GM18907 (cell line): ENCODE data around the gene IGF2.

ENCODE experiments used
- ATAC-seq: cut with Tn5 transposase; IDR thresholded peaks from one replicate; pipeline ENCODE4 v1.9.1; 2021; ENCODE audit warnings: mild to moderate bottlenecking, moderate library complexity; ENCODE audit not compliant: unreplicated experiment

Gene IGF2

DNA sequence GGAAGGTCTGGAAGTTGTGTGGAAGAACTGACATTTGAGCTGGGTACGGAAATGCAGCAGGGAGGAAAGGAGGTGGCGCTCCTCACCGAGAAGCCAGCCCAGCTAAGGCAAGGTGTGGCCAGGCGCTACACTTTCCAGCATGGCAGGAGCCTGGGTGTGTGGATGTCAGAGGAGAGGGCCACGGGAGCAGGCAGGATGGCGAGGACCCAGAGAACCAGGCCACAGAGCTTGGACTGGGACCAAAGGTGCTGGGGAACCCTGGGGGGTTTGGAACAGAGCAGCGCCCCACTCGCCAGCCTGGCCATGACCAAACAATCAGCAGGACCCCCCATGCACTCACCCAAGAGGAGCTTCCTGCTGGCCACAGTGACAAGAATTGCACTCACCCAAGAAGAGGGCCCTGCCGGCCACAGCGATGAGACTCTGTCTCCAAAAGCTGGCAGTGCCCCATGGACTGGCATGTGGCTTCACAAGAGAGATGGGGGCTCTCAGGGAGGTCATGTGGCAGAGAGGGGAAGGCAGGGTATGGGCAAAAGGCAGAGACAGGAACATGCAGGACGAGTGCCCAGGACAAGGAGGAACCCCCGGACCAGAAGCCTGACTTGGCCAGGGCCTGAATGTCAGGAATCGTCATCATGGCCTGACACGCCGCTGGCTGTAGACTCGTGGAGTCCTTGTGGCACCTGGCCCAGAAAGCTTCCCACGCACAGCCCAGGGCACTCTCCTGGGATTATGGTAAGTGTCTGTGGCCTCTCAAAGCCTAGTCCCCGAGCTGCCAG, 45.4 kb downstream of the IGF2 start:
- ATAC-seq: no peak

DNA sequence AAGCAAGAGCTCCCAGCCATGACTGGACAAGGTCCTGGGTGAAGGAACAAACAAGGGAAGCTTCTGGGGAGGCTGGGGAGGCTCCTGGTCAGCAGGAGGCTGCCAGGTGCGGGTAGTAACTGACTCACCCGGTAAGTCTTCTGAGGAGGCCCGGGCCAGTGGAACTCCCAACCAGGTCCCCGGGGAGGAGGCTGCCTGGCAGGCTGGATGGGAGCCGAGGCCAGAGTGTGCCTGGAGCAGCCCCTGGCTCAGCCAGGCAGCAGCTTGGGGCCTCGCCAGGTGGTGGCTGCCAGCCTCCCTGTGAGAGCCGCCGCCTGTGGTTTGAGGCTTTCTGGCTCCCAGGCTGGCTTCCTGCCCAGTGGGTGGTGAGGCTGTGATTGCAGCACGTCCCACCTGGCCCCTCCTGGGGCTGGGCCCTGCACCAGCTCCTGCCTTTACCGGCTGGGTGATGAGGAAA, 46.2 kb downstream of the IGF2 start:
- ATAC-seq: no peak

DNA sequence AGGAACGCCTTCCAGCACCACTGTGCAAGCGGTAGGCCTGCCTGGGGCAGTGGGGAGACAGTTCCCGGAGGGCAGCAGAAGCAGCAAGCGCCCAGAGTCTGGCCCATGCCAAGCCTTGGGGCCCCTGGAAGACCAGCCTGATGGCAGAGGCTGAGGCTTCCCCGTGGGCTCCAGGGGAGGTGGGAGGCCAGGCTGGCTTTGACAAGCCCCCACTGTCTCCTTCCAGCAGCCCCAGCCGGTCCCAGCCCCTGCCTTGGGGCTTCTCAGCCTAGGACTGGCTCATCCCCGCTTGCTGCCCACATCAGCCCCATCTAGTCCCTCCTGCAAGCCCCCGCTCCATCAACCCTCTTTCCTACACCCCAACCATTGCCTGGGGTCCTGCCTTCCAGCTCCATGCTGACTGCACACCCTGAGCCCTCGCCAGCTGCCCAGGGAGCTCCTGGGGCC, 46.7 kb downstream of the IGF2 start:
- no peak for ATAC-seq

DNA sequence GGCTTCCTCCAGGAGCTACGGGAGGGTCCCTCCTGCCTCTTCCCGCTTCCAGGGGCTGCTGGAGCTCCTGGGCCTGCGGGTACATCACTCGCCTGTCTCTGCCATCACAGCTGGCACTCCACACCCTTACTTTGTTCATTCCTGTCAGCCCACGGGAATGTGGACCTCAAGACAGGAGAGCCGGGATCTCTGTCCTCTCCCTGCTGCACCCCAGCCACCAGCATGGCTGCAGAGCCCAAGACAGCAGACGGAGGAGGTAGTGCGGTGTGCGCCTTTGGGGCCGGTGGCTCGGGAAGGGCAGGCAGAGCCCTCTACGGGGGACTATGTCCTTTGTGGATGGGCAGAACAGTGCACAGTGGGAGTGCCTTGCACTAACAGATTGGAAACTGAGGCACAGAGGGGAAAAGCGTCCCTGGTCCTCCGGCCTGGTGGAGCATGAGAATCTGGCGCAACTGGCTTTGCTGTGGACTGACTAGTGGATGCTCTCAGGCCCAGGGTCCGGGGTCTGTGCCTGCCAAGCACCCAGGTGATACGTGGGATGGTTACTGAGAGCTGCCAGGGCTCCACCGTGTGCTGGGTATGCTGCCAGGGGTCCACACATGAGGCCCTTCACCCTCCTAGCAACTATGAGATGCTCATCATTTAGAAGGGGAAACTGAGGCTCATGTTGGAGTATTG, 47.3 kb downstream of the IGF2 start:
- ATAC-seq: no peak

DNA sequence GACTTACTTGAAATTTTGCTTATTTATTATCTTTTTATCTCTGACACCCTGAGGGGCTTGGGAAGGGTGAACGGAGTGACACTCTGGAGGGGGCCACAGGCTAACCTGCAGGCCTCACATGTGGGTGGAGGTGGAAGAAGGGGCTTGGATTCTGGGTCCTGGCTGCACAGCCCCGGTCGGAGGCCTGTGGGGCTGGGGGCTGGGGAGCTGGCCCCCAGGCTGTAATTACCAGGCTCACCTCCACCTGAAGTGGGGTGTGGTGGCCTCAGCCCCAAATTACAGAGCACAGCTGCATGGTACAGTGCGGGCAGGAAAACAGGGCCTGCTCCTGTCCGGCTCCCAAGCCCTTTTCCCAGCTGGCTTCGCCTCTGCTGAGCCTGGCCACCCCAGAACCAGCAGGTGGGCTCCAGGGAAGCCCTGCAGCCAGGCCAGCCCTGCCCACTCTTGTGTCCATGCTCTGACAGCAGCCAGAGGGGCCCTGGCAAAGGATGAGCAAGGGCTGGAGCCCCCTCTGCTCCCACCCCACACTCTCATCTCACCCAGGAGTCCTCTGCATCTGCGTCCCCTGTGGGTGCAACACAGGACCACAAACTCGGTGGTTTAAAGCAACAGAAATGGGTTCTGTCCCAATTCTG, 48.0 kb downstream of the IGF2 start:
- ATAC-seq: no peak

DNA sequence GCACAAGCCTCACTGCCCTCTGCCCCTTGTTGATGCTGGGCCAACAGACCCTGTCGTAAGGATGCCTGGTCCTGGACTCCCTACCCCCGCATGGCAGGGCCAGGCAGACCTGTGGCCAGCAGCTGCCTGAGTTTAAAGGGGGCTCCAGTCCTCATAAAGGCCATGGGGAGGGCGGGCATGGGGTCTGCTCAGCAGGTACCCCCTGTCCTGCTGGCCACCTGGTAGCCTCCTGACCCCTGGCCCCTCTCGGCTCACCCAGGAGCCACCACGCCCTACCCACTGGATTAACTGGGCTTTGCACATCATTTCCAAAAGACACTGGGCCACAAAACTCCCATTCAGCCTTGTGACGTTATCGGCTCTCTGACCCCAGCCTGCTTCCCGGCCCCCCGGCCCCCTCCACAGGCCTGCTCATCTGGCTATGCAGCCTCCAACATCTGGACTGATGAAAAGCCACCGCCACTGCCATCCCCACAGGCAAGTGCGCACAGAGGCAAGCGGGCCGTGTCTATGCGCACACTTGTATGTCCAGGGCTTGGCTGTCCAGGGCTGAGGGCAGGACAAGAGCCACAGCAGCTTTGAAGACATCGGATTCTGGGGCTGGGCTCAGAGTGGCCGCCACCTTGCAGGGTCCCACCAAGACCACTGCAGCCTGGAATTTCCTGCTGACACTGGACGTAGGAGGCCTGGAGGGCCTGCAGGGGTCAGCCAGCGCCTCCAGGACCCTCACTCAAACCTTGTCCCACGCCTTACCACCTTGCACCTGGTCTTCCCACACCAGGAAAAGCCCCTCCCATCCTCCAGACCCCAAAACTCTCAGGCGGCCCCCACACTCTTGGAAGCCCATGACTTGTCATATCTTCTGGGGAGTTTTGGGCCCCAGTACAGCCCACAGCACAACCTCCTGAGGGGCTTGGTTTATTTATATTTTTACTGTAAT, 48.7 kb downstream of the IGF2 start:
- ATAC-seq: no peak

DNA sequence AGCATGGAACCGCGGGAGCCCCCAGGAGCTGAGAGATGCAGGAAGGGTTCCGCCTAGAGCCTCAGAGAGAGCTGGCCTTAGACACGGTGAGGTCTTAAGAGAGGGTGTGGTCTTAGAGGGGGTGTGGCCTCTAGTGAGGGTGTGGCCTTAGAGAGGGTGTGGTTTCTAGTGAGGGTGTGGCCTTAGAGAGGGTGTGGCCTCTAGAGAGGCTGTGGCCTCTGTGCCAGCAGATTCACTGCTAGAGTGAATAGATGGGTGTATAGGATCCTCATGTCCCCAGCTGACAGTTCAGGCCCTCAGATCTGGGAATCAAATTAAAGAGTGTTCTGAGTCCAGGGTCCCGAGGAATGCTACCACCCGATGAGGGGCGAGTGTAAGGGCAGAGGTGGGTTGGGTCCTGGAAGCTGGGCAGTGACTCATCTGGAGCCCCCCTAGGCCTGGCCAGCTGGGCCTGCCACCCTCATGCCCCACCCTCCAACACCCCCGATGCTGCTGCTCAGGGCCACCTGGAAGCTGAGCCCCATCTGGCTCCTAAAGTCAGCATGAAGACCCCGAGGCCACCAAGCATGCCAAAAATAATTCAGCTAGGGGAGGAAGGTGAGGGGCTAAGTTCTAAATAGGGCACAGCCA, 49.5 kb downstream of the IGF2 start:
- no peak for ATAC-seq

DNA sequence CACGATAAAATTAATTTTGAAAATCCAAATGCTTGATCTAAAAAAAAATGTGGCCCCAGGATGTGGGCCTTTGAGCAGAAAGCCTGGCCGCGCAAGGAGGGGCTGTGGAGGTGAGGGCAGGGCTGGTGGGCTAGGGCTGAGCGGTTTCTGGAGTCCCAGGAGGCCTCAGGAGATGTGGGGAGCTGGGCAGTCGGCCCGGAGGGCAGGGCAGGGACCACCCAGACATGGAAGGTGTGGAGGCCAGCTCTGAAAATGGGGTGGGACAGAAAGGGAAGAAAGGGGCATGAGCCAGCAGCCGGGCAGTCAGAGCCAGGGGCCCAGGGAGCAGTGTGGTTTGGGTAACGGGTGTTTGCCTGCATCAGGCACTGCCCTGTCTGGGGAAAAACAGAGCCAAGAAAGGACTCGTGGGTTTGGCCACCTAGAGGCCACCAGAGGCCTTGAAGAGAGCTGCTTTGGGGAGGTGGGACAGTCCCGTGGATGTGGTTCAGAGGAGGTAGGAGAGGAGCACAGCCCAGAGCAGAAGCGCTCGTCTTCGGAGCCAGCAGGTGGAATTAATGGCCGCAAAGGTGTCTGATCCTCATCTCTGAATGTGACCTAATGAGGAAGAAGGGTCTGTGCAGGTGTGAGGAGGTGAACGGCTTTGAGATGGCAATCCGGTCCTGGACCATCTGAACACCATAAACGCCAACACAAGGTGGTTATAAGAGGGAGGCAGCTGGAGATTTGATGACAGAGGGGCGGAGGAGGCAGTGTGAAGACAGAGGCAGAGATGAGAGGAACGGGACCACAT, 50.2 kb downstream of the IGF2 start:
- no peak for ATAC-seq

DNA sequence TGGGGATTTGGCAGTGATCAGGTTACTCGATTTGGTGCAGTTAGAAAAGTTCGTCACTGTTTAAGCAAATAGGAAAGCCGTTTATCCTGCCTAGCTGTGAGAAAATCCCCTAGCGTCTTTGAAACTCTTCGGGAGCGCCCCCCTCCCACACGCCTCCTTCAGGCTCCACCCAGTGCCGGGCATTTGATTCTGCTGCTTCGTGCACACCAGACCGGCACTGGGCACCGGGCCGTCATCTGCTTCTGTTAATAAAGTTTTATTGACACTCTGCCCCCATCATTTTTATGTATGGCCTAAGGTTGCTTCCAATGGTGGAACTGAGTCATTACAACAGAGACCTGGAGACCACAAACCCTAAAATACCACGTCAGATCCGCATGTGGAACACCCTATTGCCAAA, 50.9 kb downstream of the IGF2 start:
- ATAC-seq: no peak

DNA sequence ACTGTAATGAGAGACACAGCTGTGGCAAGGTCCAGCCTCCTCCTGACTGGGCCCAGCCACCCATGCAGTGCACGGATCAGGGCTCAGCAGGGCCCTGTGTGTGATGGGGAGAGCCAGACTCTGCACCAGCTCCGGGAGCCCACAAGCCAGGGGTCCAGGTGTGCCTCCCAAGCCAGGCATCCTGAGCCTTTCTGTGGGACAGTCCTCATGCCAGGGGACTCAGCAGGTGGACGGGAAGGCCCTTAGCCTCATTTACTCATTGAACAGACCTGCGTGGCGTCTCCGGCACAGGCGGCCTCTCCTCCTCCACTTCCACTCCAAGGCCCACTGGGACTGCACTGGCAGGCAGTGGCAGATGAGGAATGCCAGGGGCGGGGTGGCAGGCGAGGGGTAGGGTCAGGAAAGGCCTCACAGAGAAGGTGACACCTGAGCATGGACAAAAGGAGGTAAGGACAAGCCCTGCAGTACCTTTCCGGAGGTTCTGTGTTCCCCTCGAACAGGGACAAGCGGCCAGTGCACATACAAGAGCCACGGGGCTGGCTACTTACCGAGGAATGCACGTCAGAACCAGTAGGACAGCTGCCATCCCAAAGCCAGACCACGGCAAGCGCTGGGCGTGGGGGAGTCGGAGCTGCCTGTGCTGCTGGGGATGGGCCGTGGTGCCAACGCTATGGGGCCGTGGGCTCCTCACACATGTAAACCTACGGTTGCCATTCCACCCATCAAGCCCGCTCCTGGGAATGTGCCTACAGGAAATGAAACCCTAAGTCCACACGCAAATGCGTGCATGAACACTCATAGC, 52.7 kb downstream of the IGF2 start:
- ATAC-seq: no peak

DNA sequence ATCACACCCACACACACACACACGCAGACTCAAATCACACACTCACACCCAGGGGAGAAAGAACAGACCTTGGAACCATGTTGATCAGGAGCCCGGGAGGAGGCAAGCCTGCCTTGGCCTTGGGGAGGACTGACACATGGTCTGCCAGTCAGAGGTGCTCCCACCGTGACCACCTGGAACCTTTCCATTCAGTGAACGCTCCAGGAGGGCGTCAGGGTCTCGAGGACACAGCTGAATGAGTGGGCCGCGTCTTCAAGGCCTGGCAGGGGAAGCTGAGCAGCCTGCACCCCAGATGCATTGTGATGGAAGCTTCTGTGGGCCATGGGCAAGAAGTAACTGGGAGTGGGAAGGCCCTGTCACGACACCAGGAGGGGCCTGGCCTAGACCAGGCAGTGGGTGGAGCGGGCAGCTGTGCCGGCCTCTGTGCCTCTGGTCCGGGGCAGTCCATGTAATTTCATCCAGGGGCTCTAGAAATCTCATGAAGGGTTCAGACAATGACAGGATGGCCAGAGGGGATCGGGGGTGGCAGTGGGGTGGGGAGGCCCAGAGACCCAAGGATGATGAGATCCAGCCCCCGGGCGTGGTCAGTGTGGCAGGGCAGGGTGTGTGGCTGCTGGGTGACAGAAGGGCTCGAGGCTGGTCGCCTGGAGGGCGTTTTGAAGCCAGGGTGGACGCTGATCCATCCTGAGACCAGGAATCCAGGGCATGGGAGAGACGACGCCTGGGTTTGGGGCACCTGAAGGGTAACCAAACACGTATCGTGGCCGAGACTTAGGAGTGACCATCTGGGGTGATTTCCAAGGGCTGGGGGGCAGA, 53.7 kb downstream of the IGF2 start:
- ATAC-seq: no peak

DNA sequence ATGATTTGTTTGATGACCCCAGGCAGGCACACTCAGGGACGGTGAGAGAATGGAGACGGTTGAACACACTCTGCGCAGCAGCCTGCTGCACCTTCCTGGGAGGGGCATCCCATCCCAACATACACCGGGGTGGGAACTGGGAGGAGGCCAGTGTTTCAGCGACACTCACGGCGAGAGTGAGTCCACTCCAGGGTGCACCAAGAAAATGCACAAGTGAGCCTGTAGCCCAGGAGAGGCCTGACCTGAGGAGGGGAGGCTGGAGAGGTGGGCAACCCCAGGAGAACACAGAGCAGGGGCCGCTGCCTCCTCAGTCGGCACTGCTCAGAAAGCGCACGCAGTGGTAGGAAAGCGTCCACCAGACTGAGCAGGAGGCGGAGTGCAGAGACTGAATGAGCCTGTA, 54.5 kb downstream of the IGF2 start:
- ATAC-seq: no peak
